DMS153 treated with DMSO at 0.1 percent for 48 hours (cell line): ENCODE results near the gene CTRB2.
"Not testable (repeated sequence)": the region's sequence is repeated elsewhere in the genome, so short reads cannot be mapped to it uniquely, and the experiment has no call there.

Experiments
- DNase-seq: peaks from one replicate; lab custom pipeline; 2025; ENCODE audit not compliant: unreplicated experiment; lab: John Stamatoyannopoulos, UW

Gene CTRB2

GRCh38 chr16:75207831-75208230 is 870 bp upstream of the CTRB2 start:
- no peak for DNase-seq

GRCh38 chr16:75205961-75206748 is 806 bp downstream of the CTRB2 start:
- DNase-seq = not testable (repeated sequence)

DNA sequence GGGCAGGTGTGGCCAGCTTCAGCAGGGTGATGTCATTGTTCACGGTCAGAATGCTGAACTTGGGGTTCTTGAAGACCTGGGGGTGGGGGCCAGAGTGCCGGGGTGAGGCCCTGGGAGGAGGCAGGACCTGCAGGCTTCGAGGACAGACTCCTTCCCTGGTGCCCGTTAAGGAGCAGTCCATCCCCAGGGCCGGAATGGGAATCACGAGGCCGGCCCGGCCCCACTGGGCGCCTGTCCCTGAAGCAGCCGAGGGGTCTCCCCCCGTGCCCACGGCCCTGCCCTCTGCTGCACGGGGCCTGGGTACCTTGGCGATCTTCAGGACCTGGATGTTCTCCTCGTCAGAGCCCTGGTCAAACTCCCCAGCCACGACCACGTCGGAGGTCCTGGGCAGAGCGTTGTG is 1.5 kb downstream of the CTRB2 start:
- DNase-seq = not testable (repeated sequence)

DNA sequence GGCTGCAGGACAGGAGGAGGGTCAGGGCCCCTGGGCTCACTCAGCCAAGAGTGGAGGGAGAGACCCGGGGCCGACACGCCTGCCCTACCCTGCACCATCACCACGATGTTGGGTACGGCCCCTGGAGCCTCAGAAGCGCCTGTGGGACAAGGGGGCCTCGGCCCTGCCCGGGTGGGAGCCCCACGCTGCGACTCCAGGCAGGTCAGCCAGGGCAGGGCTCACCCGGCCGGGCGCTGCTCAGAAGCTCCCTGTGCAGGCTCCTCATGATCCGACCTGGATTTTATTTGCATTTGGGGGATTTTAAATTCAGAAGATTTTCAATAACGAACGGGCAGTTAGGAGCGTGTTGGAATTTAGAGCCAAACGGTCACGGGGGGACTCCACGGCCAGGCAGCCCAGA is 2.1 kb downstream of the CTRB2 start:
- DNase-seq = not testable (repeated sequence)

DNA sequence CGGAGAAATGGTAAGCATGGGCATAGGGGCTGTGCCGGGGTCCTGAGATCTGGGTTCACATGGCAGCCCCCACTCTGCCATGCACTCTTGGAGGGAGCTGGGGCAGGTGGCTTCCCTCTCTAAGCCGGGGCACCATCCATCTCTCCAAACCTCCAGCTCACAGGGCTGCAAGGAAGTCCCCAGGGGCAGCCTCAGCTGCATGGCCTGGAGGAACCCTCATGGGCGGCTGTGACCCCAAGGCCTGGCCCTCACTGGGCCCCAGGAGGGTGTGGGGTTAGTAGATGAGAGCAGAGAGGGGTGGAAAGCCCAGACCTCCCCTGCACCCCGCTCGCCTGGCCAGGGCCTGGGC is 2.6 kb downstream of the CTRB2 start:
- DNase-seq = no peak

DNA sequence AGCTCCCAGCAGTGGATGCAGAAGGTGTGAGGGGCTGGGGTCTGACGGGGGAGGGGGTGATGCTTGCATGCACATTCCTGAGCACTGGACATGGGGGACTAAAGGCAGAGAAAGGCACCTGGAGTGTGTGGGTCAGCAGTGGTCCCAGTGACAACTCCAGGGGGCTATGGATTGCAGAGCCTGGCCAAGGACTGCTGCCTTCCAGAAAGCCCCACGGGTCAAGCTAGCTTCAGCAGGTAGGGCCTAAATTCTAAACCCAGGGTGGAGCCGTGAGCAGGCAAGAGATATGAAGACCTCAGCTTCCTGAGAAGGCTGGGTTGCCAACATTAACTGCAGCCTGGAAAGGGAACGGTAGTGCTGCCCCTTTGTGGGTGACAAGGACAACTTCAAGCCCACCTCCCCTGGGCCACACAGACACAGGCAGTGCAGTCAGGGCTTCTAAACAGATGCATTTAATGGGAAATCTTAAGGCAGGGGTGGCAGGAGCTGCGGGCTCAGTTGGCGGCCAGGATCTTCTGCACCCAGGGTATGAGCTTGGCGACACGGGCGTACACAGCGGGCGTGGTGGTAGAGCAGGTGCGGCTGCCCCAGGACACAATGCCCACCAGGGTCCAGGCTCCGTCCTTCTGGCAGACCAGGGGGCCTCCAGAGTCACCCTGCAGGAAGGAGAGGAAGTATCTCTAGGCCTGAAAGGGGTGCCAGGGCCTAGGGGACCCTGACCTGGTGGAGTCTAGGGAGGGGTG is 3.1 kb downstream of the CTRB2 start:
- DNase-seq = no peak

- no peak for DNase-seq
Observed at GRCh38 chr16:75203096-75203495, 3.9 kb downstream of the CTRB2 start.

DNA sequence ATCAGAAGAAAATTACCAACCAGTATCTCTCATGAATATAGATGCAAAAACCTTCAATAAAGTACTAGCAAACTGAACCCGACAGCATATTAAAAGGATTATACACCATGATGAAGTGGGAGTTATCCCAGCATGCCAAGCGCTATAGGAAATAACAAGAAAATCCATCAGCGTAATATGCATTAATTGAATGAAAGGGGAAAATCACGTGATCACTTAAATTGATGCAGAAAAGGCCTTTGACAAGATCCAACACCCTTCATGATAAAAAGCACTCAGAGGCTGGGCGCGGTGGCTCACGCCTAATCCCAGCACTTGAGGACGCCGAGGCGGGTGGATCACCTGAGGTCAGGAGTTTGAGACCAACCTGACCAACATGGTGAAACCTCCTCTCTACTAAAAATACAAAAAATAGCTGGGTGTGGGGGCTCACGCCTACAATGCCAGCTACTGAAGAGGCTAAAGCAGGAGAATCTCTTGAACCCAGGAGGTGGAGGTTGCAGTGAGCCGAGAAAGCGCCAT is 4.8 kb downstream of the CTRB2 start:
- DNase-seq = no peak

GRCh38 chr16:75198135-75198600 is 8.8 kb downstream of the CTRB2 start:
- no peak for DNase-seq

GRCh38 chr16:75197522-75198134 is 9.3 kb downstream of the CTRB2 start:
- DNase-seq = no peak

- DNase-seq = no peak
Observed at GRCh38 chr16:75196836-75197235, 10.1 kb downstream of the CTRB2 start.

DNA sequence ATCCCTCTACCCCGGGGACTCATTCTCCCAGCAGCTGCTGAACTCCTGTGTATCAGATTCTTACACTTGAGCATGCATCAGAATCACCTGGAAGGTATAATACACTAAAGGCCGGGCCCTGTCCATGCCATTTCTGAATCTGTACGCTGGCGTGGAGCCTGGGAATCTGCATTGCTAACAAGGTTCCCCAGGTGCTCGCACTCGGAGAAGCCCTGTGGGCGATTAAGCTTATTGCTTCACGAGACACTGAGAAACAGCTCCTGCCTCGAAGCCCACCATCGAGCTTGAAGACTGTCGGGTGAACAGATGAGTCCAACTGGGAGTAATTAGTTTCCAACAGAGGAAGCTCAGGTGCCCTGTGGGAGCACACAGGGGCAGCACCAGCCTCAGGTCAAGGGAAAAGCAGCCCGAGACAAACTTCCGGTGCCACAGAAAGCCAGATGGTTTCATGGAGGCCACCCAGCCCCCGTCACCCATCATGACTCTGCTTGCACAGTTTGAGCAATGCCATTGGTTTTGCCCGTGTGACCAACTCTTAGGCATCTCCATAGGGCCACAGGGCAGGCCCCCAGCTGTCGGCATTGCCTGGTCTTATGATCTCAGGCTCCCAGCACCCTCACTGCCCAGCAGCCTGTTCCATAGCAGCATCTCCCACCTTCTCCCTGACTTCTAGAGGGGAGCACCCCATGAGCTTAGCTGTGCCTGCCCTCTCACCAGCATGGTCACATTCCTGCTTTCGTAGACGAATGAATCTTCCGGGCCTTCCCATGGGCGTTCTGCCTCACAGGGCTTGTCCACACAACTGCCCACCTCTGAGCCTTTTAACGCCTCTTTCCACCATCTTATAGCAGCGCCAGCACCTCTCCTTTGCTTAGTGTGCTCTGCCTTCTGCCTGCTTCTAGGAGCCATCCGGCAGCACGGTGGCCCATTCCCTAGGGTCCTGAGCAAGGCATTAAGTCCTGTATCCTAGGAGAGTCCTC is 10.9 kb downstream of the CTRB2 start:
- DNase-seq = no peak

GRCh38 chr16:75193730-75194444 is 13.1 kb downstream of the CTRB2 start:
- DNase-seq = no peak

GRCh38 chr16:75193265-75193650 is 13.7 kb downstream of the CTRB2 start:
- DNase-seq = no peak

GRCh38 chr16:75192606-75193264 is 14.2 kb downstream of the CTRB2 start:
- no peak for DNase-seq

- no peak for DNase-seq
Observed at GRCh38 chr16:75189638-75190245, 17.2 kb downstream of the CTRB2 start.

GRCh38 chr16:75188832-75189477 is 18.0 kb downstream of the CTRB2 start:
- DNase-seq = no peak

- DNase-seq = no peak
Observed at GRCh38 chr16:75181630-75182029, 25.3 kb downstream of the CTRB2 start.

- no peak for DNase-seq
Observed at GRCh38 chr16:75179208-75179607, 27.8 kb downstream of the CTRB2 start.
